A549 treated with CORT108297 at 1 μM for 4 hours (cell line): ENCODE results near the gene TREML4. TPM values are rescaled to one million over a fixed set of nuclear protein-coding genes. Genes with fewer than 3 reads are reported as not detected.

ENCODE experiments used
- total RNA-seq: library from RNA; stranded (reverse); fragments of 200-300 nt; extraction: Qiagen RNA extraction; gene quantifications from 5 replicates; pipeline ENCODE4 v1.2.3, GENCODE V29; 2022

The TREML4 gene, protein sequence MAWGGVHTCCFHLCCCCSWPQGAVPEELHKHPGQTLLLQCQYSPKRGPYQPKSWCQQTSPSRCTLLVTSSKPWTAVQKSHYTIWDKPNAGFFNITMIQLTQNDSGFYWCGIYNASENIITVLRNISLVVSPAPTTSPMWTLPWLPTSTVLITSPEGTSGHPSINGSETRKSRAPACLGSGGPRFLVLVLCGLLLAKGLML
- total RNA-seq: not detected in 5 replicates

DNA sequence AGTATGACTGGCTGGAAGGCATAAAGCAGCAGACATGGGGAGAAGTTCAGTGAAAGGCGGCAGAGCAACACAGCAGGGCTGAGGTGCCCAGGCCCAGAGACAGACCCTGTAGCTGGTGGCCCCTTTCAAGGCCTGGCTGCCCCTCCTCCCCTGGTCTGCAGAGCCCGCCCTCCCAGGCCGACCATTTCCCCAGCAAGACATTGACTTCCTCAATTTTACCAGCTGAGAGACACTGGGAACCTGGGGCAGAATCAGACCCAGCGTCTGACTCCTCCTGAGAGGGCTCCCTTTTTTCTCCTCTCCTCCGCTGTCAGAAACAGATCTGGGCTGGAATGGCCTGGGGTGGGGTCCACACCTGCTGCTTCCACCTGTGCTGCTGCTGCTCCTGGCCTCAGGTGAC lies at the start of gene TREML4:
Gene TREML4, plus strand, starts transcription at position 254 of the 400 bp plus-strand sequence. Its CDS starts 79 bp downstream, at position 333.

DNA sequence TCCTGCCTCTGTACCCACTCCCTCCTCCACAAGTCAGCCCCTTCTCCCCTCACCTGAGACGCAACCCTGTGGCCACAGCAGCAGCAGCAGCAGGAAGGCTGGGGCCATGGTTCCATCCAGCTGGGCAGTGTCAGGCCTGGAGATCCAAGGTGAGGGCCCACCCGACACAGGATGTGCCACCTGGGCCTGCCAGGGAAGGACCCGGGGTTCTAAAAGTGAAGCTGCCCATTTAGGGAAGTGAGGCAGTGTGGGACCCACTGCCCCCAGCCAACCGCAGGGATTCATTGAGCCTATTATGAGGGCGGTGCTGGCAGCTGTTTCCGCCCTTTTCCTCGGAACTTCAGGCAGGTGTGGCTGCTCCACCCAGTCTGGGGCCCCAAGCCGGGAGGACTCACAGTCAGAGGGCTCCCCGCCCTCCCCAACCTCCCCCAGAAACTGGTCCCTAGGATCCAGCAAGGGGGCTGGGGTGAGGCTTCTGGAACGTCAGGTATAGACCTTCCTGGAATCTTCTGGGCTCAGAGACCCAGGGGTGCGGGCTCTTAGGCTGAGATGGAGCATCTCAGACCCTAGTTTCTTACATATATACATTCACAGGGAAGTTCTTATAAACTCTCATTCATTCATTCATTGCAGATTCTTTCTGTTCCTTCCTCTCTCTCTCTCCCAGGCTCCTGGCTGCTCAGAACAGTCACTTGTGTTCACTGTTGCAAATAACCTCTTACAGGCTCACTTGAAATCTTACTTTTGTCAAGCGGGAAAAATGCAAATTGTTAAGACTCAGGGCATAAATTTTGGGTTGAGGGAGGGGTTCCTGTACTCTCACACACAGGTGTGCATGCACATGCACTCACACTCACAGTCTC lies 27.0 kb upstream of the TREML4 start, which contains the start of gene TREML2:
Gene TREML2, minus strand, starts transcription at position 249 of the 863 bp plus-strand sequence. Its CDS starts 141 bp downstream, at position 108.

DNA sequence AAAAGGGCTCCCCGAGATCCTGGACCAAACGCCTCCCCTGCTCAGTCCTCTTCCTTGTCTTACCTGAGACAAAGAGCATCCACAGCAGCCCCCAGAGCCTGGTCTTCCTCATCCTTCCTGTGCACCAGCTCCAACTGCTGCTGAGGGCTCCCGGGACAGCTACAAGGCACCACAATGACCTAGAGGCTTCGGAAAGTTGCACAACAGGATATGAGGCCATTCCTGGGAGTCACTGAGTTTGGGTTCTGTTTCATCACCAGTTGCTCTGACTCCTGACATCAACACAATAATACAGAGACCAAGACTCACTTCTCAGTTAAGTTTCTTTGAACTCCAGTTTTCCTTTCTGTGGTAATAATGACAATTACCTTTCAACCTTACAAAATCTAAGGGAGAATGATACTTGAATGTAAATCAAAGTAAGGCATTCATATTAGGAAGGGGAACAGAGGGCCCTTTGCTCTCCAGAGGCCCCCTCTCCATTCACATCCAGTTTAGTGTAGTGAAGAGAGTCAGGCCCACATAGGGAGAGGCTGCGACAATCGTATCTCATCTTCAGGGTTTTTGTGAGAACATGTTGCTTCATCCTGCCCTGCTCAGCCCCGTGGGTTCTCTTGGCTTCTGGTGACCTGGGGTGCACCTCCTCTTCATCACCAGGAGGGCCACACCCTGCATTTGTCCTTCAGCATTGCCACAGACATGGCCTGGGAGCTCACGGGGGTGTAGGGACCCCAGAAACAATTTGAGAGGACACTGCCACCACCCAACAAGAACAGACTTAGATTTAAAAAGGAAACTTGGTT lies 58.6 kb downstream of the TREML4 start, which contains the start of gene TREM1:
Gene TREM1, minus strand, starts transcription at position 139 of the 803 bp plus-strand sequence. Its CDS starts 27 bp downstream, at position 112.

Other genes starting within 250 kb of the TREML4 start
- gene UNC5CL, start 189.1 kb upstream of the TREML4 start, total RNA-seq: 0.34 to 0.52 TPM (median 0.45 TPM) in 5 replicates
- not detected in 5 replicates for gene TSPO2, start 185.9 kb upstream of the TREML4 start, total RNA-seq
- not detected in 5 replicates for gene APOBEC2, start 175.1 kb upstream of the TREML4 start, total RNA-seq
- 19.3 to 24.1 TPM (median 20.1 TPM) in 5 replicates for gene OARD1, start 156.0 kb upstream of the TREML4 start, total RNA-seq
- 12.0 to 14.5 TPM (median 13.5 TPM) in 5 replicates for gene NFYA, start 155.4 kb upstream of the TREML4 start, total RNA-seq
- not detected in 5 replicates for gene TREML1, start 74.0 kb upstream of the TREML4 start, total RNA-seq
- not detected in 5 replicates for gene TREM2, start 65.2 kb upstream of the TREML4 start, total RNA-seq
- not detected in 5 replicates for gene TREML2, start 27.2 kb upstream of the TREML4 start, total RNA-seq
- gene TREM1, start 58.3 kb downstream of the TREML4 start, total RNA-seq: 0.10 to 0.23 TPM (median 0.16 TPM) in 4 of 5 replicates, not detected in the other
- gene NCR2, start 107.3 kb downstream of the TREML4 start, total RNA-seq: not detected in 5 replicates